ENCODE measurements around the gene TFR2.

The TFR2 gene

GRCh38 chr7:100684534-100685042, 43.2 kb upstream of the TFR2 start:
- Histone ChIP-seq H3K9me2 (ENCODE audit: low read depth, low read length) (no peaks in the 10 kb centered on the region), H3K9me3 (ENCODE audit: low read length) (no peaks in the 10 kb centered on the region), H3K27ac (ENCODE audit: low read depth, low read length, poor library complexity, severe bottlenecking) (no peak overlapping the region), H2AFZ (ENCODE audit: low read length) (no peak overlapping the region), H3K27me3 (ENCODE audit: insufficient read depth, low read length) (no peaks in the 10 kb centered on the region), H3F3A (ENCODE audit: insufficient read depth, low read length) (no peaks in the 10 kb centered on the region), H3K36me3 (ENCODE audit: insufficient read depth, low read length) (peaks cover 99% of the 10 kb centered on the region), H3K4me1 (ENCODE audit: insufficient read depth, low read length, severe bottlenecking) (no peaks in the 10 kb centered on the region), H3K9ac (ENCODE audit: low read length) (no peak overlapping the region), H3K79me2 (ENCODE audit: insufficient read depth, low read length) (peaks cover 1% of the 10 kb centered on the region; the same call in 1 of the 2 replicates), H3K4me2 (ENCODE audit: low read length) (no peak overlapping the region), H4K20me1 (ENCODE audit: insufficient read depth, low read length) (no peaks in the 10 kb centered on the region), H3K4me3 (ENCODE audit: low read depth, low read length, poor library complexity, severe bottlenecking) (no peak overlapping the region)
- no peak for TF ChIP-seq EZH2 (IDR thresholded peaks at IDR 0.05; ENCODE audit: borderline replicate concordance, low read length)
- no peak for TF ChIP-seq CTCF (IDR thresholded peaks at IDR 0.05; ENCODE audit: low read length)

- H3K9me2 ChIP-seq (ENCODE audit: low read depth, low read length) = no peaks in the 10 kb centered on the region
- TF ChIP-seq EZH2 (IDR thresholded peaks at IDR 0.05; ENCODE audit: borderline replicate concordance, low read length) (no peak), CTCF (IDR thresholded peaks at IDR 0.05; ENCODE audit: low read length) (no peak)
- no peaks in the 10 kb centered on the region for H3F3A ChIP-seq (ENCODE audit: insufficient read depth, low read length)
- H3K27me3 ChIP-seq (ENCODE audit: insufficient read depth, low read length) = no peaks in the 10 kb centered on the region
- peaks cover 99% of the 10 kb centered on the region for H3K36me3 ChIP-seq (ENCODE audit: insufficient read depth, low read length)
- H3K9ac ChIP-seq (ENCODE audit: low read length) = no peak overlapping the region
- H3K9me3 ChIP-seq (ENCODE audit: low read length) = no peaks in the 10 kb centered on the region
- no peak overlapping the region for H3K4me2 ChIP-seq (ENCODE audit: low read length)
- H2AFZ ChIP-seq (ENCODE audit: low read length) = no peak overlapping the region
- H4K20me1 ChIP-seq (ENCODE audit: insufficient read depth, low read length) = no peaks in the 10 kb centered on the region
- H3K4me1 ChIP-seq (ENCODE audit: insufficient read depth, low read length, severe bottlenecking) = no peaks in the 10 kb centered on the region
- no peaks in the 10 kb centered on the region for H3K79me2 ChIP-seq (ENCODE audit: insufficient read depth, low read length)
- H3K4me3 ChIP-seq (ENCODE audit: low read depth, low read length, poor library complexity, severe bottlenecking) = no peak overlapping the region
- H3K27ac ChIP-seq (ENCODE audit: low read depth, low read length, poor library complexity, severe bottlenecking) = no peak overlapping the region
These were observed 42.5 kb upstream of the TFR2 start for GRCh38 chr7:100683659-100684533.

GRCh38 chr7:100682991-100683658, 41.8 kb upstream of the TFR2 start:
- H3K9me2 ChIP-seq (ENCODE audit: low read depth, low read length) = no peaks in the 10 kb centered on the region
- peaks cover 98% of the 10 kb centered on the region for H3K36me3 ChIP-seq (ENCODE audit: insufficient read depth, low read length)
- H3K4me1 ChIP-seq (ENCODE audit: insufficient read depth, low read length, severe bottlenecking) = no peaks in the 10 kb centered on the region
- H3K9ac ChIP-seq (ENCODE audit: low read length) = no peak overlapping the region
- H3K4me2 ChIP-seq (ENCODE audit: low read length) = no peak overlapping the region
- H3K9me3 ChIP-seq (ENCODE audit: low read length) = no peaks in the 10 kb centered on the region
- no peaks in the 10 kb centered on the region for H4K20me1 ChIP-seq (ENCODE audit: insufficient read depth, low read length)
- no peaks in the 10 kb centered on the region for H3K79me2 ChIP-seq (ENCODE audit: insufficient read depth, low read length)
- no peak overlapping the region for H3K27ac ChIP-seq (ENCODE audit: low read depth, low read length, poor library complexity, severe bottlenecking)
- no peak overlapping the region for H3K4me3 ChIP-seq (ENCODE audit: low read depth, low read length, poor library complexity, severe bottlenecking)
- H3K27me3 ChIP-seq (ENCODE audit: insufficient read depth, low read length) = no peaks in the 10 kb centered on the region
- no peaks in the 10 kb centered on the region for H3F3A ChIP-seq (ENCODE audit: insufficient read depth, low read length)
- TF ChIP-seq CTCF (IDR thresholded peaks at IDR 0.05; ENCODE audit: low read length) = no peak
- TF ChIP-seq EZH2 (IDR thresholded peaks at IDR 0.05; ENCODE audit: borderline replicate concordance, low read length) = no peak
- H2AFZ ChIP-seq (ENCODE audit: low read length) = no peak overlapping the region

All from OCI-LY1 (cell line).